Fibroblast of the aortic adventitia (primary cell): ENCODE measurements around the gene ZNF133. TPM values are rescaled to one million over a fixed set of nuclear protein-coding genes. Genes with fewer than 3 reads are reported as not detected.
A peak's percentile ranks its signal among the peaks of the same experiment; 100 is the strongest.

ENCODE experiments used
- DNase-seq: peaks from one replicate; pipeline ENCODE4 v3.0.0-alpha.2; 2010; ENCODE audit warnings: low read depth
- H3K4me3 ChIP-seq: 2 replicates; pipeline ENCODE4 v1.5.1; 2011; ENCODE audit warnings: low read depth, mild to moderate bottlenecking, control low read depth, low read length, moderate library complexity
- total RNA-seq: library from RNA; depleted of rRNA; stranded (reverse); fragments of >200 nt; gene quantifications from 2 replicates; pipeline ENCODE4 v1.2.3, GENCODE V29; 2012; ENCODE audit warnings: low replicate concordance
- TF ChIP-seq, protein P1 (sequence below): IDR thresholded peaks from 2 replicates; pipeline ENCODE4 v1.5.1; 2011; ENCODE audit warnings: mild to moderate bottlenecking, low read length, control low read depth, inconsistent platforms; ENCODE audit not compliant: insufficient read depth

Gene ZNF133
- total RNA-seq, 1 donor = 14.6 TPM

DNA sequence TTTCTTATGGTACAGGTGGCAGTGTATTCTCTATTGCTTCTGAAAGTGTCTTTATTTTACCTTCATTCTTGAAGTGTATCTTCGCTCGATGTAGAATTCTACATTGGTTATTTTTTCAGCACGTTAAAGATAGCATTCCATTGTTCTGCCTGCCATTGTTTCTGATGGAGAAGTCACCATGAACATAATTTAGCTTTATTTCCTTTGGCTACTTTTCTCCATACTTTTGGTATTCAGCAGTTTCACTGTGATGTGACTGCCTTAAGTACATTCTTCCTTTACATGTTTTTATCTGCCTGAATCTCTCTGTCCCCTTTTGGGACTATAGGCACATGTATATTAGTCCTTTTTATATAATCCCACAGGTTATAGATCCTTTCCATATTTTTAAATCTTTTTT, 19.0 kb downstream of the ZNF133 start:
- DNase-seq = no peak
- H3K4me3 ChIP-seq = no peak overlapping the region
- TF ChIP-seq, protein P1, sequence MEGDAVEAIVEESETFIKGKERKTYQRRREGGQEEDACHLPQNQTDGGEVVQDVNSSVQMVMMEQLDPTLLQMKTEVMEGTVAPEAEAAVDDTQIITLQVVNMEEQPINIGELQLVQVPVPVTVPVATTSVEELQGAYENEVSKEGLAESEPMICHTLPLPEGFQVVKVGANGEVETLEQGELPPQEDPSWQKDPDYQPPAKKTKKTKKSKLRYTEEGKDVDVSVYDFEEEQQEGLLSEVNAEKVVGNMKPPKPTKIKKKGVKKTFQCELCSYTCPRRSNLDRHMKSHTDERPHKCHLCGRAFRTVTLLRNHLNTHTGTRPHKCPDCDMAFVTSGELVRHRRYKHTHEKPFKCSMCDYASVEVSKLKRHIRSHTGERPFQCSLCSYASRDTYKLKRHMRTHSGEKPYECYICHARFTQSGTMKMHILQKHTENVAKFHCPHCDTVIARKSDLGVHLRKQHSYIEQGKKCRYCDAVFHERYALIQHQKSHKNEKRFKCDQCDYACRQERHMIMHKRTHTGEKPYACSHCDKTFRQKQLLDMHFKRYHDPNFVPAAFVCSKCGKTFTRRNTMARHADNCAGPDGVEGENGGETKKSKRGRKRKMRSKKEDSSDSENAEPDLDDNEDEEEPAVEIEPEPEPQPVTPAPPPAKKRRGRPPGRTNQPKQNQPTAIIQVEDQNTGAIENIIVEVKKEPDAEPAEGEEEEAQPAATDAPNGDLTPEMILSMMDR = no peak

DNA sequence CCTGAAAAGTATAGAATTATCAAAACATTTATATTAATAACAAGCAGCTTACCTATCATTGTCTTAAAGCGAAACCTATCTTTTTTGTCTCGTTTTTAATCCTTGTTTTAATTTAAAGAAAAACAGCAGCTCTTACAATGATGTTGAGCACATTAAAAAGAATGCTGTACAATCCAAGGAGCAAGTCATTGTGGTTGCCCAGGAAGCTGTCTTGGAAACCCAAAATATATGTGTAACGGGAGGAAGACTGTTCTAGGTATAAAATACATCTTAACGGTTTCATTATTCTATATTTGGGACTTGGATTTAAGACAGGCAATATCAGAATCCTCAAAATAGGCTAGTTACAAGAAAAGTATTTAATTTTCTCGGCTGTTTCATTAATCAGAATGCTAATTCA, 21.7 kb downstream of the ZNF133 start:
- TF ChIP-seq, protein P1 = no peak
- no peak overlapping the region for H3K4me3 ChIP-seq
- DNase-seq = no peak

DNA sequence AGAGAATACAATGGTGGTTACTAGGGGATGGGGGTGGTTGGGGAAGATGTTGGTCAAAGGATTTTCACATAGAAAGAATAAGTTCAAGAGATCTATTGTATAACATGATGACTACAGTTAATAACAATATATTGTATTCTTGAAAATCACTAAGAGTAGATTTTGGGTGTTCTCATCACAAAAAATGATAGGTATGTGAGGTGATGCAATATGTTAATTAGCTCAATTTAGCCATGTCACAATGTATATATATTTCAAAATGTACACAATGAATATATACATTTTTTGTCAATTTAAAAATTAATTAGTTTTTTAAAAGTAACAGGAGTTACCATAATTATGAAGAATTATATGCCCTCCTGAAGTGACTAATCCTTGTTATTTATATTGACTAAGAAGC, 22.3 kb downstream of the ZNF133 start:
- H3K4me3 ChIP-seq = no peak overlapping the region
- DNase-seq = no peak
- TF ChIP-seq, protein P1 = no peak

DNA sequence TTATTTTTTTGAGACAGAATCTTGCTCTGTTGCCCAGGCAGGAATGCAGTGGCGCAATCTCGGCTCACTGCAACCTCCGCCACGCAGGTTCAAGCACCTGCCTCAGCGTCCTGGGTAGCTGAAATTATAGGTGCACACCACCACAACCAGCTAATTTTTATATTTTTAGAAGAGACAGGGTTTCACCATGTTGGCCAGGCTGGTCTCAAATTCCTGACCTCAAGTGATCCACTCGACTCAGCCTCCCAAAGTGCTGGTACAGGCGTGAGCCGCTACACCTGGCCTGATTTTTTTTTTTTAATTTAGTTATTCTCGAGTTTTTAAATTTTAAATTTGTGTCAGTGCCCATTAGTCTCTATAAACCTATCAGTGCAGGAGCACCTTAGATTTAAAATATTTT, 24.4 kb downstream of the ZNF133 start:
- DNase-seq = no peak
- TF ChIP-seq, protein P1 = no peak
- no peak overlapping the region for H3K4me3 ChIP-seq

DNA sequence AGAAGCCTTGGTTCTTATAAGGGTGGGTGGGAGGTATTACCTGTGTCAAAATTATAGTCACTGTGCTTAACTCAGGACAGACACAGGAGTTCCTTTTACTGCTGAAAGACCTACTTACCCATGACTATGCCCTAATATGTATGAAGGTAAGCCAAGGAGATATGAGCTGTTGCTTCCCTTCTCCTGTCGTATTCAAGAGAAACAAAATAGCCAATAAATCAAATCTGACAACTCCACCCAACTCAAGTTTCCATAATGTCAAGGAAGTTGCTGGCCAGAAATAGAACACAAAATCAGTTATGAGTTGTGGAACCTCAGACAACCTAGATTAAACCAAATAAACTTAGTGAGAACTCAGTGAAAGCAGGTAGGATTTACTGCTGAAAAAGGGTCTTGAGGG, 25.1 kb downstream of the ZNF133 start:
- no peak overlapping the region for H3K4me3 ChIP-seq
- no peak for DNase-seq
- TF ChIP-seq, protein P1 = no peak

DNA sequence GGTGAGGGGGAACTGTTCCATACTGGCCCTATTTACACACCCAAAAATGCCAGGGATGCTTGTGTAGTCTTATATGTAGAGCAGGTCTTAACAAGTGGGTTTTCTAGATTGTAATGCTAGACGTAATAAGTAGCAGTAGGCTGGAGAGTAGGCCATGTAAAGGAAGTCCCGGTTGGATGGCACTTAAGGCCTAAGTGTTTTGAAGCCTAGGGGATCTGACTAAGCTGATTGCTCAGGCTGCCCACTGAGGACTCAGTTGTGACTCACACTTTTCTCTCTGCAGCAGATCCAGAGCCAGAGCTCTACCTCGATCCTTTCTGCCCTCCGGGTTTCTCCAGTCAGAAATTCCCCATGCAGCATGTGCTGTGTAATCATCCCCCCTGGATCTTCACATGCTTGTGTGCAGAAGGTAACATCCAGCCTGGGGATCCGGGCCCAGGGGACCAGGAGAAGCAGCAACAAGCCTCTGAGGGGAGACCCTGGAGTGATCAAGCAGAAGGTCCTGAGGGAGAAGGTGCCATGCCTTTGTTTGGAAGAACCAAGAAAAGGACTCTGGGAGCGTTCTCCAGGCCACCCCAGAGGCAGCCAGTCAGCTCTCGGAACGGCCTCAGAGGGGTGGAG, 26.6 kb downstream of the ZNF133 start:
- DNase-seq = peak; percentile 34
- TF ChIP-seq, protein P1 = no peak
- H3K4me3 ChIP-seq = no peak overlapping the region

DNA sequence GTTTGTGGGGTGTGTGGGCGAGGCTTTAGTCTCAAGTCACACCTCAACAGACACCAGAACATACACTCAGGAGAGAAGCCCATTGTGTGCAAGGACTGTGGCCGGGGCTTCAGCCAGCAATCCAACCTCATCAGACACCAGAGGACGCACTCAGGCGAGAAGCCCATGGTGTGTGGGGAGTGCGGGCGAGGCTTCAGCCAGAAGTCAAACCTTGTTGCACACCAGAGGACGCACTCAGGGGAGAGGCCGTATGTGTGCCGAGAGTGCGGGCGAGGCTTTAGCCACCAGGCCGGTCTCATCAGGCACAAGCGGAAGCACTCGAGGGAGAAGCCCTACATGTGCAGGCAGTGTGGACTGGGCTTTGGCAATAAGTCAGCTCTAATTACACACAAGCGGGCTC, 27.8 kb downstream of the ZNF133 start:
- DNase-seq = no peak
- no peak overlapping the region for H3K4me3 ChIP-seq
- TF ChIP-seq, protein P1 = no peak
